Stimulated activated naive B cell treated with anti-CD40 and anti-IgM and Interleukin-4, amounts not matched to agents 10 μg/mL and 1 μg/mL and 100 μg/mL, for 72 hours (primary cell): Measurements from ENCODE around the gene MEFV.
"Not testable (repeated sequence)": the region's sequence is repeated elsewhere in the genome, so short reads cannot be mapped to it uniquely, and the experiment has no call there.

Experiments used
- ATAC-seq, 2 donors: fragments of 150-1000 bp; cut with Tn5 transposase; replicated peaks; 2 replicates each; pipeline ENCODE4 v1.10.0; 2021; ENCODE audit warnings: moderate library complexity in 1 of 2
- DNase-seq: peaks from one replicate; pipeline ENCODE4 v3.0.0; 2021
- H3K27ac Mint-ChIP-seq: one replicate; pipeline ENCODE4 v1.8.0; 2022; ENCODE audit warnings: mild to moderate bottlenecking, mixed read lengths
- H3K27me3 Mint-ChIP-seq, 2 donors: one replicate each; pipeline ENCODE4 v1.8.0; 2022; ENCODE audit warnings: mixed read lengths in 2 of 2
- H3K36me3 Mint-ChIP-seq, 2 donors: one replicate each; pipeline ENCODE4 v1.8.0; 2022; ENCODE audit warnings: mixed read lengths in 2 of 2, mild to moderate bottlenecking in 1 of 2
- H3K4me1 Mint-ChIP-seq, 2 donors: one replicate each; pipeline ENCODE4 v1.8.0; 2022; ENCODE audit warnings: mixed read lengths in 2 of 2, mild to moderate bottlenecking in 1 of 2
- H3K4me3 Mint-ChIP-seq, 2 donors: one replicate each; pipeline ENCODE4 v1.8.0; 2022; ENCODE audit warnings: mild to moderate bottlenecking in 2 of 2, mixed read lengths in 2 of 2, moderate library complexity in 1 of 2
- H3K9me3 Mint-ChIP-seq, 2 donors: one replicate each; pipeline ENCODE4 v1.8.0; 2022; ENCODE audit warnings: mixed read lengths in 2 of 2, mild to moderate bottlenecking in 1 of 2

The MEFV gene

DNA sequence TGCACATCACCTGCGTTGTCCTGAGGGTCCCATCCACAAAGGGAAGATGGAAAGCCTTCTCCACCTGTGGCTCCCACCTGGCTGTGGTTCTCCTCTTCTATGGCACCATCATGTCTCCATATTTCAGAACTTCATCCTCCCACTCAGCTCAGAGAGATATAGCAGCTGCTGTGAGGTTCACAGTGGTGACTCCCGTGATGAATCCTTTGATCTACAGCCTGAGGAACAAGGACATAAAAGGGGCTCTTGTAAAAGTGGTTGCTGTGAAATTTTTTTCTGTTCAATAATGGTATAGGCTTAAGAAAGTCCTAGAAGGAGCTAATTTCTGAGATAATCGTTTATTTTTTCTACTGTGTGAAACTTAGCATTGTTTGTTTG, 40.2 kb downstream of the MEFV start:
- Mint-ChIP-seq H3K4me1 (peaks cover 17 to 28% of the 10 kb centered on the region in 2 donors), H3K27me3 (peaks cover 7 to 26% of the 10 kb centered on the region in 2 donors), H3K4me3 (no peak overlapping the region), H3K9me3 (peaks cover 11 to 24% of the 10 kb centered on the region in 2 donors), H3K36me3 (peaks cover 21 to 24% of the 10 kb centered on the region in 2 donors), H3K27ac (no peak overlapping the region)
- DNase-seq (no peak), ATAC-seq (no peak)

DNA sequence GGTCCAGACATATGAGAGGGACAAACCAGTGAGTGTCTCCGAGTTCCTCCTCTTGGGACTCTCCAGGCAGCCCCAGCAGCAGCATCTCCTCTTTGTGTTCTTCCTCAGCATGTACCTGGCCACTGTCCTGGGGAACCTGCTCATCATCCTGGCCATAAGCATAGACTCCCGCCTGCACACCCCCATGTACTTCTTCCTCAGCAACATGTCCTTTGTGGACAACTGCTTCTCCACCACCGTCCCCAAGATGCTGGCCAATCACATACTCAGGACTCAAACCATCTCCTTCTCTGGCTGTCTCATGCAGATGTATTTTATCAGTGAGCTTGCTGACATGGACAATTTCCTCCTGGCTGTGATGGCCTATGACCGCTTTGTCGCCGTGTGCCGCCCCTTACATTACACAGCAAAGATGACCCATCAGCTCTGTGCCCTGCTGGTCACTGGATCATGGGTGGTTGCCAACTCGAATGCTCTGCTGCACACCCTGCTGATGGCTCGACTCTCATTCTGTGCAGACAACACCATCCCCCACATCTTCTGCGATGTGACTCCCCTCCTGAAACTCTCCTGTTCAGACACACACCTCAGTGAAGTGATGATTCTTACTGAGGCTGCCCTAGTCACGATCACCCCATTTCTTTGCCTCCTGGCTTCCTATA, 40.7 kb downstream of the MEFV start:
- Mint-ChIP-seq H3K27ac (no peak overlapping the region), H3K9me3 (peaks cover 11 to 21% of the 10 kb centered on the region in 2 donors), H3K27me3 (peaks cover 10 to 27% of the 10 kb centered on the region in 2 donors), H3K36me3 (peaks cover 16 to 19% of the 10 kb centered on the region in 2 donors), H3K4me3 (no peak overlapping the region), H3K4me1 (peaks cover 17 to 28% of the 10 kb centered on the region in 2 donors)
- DNase-seq (no peak), ATAC-seq (no peak)

DNA sequence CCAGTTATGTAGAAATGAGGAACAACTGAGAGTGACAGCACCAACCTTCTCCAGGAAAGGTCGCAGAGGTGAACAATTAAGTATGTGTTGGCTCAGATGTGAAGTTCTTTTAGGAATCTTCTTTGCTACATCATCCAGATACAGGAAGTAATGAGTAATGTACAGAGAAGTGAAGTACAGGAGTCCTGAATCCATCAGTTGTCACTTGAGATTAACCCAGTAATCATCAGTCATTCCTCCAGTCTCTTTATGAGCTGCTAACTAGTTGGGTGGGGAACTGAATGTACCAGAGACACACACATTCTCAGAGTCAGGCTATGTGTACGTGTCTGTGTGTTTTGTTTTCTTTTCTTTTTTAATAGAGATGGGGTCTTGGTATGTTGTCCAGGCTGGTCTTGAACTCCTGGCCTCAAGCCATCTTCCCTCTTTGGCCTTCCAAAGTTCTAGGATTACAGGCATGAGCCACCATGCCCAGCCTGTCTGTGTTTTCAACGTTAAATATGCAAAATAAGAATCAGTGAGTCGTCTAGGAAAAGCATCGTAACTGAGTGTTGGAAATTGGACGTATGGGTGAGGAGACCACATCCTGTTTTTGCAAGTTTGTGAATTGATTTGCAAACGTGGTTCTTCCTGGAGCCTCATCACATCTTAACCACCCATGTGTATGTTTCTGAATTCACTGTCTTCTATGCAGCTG, 41.4 kb downstream of the MEFV start:
- Mint-ChIP-seq H3K4me3 (no peak overlapping the region), H3K27me3 (peaks cover 16 to 34% of the 10 kb centered on the region in 2 donors), H3K4me1 (peaks cover 17 to 28% of the 10 kb centered on the region in 2 donors), H3K9me3 (peaks cover 11 to 21% of the 10 kb centered on the region in 2 donors), H3K27ac (peak overlapping the region; percentile 71), H3K36me3 (peaks cover 16 to 19% of the 10 kb centered on the region in 2 donors)
- DNase-seq (no peak), ATAC-seq (peak; percentile 74 to 77)

DNA sequence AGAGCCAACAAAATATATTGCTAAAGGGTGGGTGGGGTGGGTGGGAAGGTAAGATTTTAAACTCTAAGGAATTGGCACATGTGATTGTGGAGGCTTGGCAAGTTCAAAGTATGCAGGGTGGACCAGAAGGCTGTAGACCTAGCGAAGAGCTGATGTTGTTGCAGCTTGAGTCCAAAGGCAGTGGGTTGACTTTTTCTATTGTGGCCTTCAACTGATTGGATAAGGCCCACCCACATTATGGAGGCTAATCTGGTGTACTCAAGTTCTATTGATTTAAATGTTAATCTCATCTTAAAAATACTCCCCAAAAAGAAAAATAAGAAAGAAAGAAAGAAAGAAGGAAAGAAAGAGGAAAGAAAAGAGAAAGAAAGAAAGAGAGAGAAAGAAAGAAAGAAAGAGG, 43.9 kb downstream of the MEFV start:
- ATAC-seq (no peak), DNase-seq (no peak)
- Mint-ChIP-seq H3K27ac (no peak overlapping the region), H3K4me1 (peaks cover 17 to 24% of the 10 kb centered on the region in 2 donors), H3K27me3 (peaks cover 31 to 37% of the 10 kb centered on the region in 2 donors), H3K36me3 (peaks cover 10 to 15% of the 10 kb centered on the region in 2 donors), H3K9me3 (peaks cover 7 to 16% of the 10 kb centered on the region in 2 donors), H3K4me3 (no peak overlapping the region)

DNA sequence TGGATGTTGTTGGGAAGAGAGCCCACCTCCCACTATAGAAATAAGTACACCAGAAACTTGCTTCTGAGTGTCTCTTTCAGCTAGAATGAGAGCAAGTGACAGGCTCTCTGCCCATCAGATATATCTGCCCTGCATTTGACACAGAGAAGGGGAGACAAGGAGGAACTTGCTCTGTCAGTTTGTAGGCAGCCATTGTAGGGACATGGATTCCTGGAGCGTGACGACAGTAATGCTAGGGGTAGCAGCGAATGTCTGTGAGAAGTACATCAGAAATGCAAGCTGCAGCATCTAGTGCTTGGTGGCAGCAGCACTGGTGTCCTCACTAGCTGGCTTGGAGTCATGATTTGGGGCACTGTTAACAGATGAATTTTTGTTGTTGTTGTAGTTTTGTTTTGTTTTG, 44.4 kb downstream of the MEFV start:
- H3K4me1 Mint-ChIP-seq: peaks cover 17 to 23% of the 10 kb centered on the region in 2 donors
- H3K27ac Mint-ChIP-seq: no peak overlapping the region
- no peak overlapping the region for H3K4me3 Mint-ChIP-seq
- ATAC-seq (no peak), DNase-seq (no peak)
- peaks cover 9 to 15% of the 10 kb centered on the region in 2 donors for H3K36me3 Mint-ChIP-seq
- H3K9me3 Mint-ChIP-seq: peaks cover 11 to 19% of the 10 kb centered on the region in 2 donors
- peaks cover 31 to 40% of the 10 kb centered on the region in 2 donors for H3K27me3 Mint-ChIP-seq

DNA sequence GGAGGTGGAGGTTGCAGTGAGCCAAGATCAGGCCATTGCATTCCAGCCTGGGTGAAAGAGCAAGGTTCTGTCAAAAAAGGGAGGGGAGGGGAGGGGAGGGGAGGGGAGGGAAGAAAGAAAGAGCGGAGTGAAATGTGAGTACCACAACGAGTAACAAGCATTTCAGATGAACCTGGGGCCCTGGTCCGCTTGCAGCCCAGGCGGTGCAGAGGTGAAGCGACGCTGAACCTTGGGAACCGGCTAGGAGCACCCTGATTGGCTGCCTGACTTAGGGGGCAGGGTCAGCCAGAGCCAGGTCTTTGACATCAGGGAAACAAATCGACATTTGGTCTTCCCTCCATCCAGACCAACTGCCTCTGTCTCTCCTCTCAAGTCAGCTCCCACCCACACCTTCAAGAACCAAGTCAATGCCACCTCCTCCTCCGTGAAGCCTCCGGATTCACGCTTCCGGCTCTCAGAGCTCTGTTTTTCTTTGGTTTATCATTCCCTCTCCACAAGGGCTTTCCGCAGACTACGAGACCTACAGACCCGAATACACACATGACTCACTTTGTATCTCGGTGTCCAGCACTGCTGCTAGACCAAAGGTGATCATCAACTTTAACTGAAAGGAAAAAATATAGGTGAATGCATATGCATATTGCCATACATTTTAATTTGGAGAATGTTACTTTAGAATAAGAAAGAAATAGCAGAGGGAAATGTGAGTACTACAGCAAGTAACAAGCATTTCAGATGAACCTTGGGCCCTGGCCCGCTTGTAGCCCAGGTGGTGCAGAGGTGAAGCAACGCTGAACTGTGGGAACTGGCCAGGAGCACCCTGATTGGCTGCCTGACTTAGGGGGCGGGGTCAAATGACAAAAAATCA, 49.1 kb downstream of the MEFV start:
- Mint-ChIP-seq H3K4me3 (no peak overlapping the region), H3K27me3 (peaks cover 43 to 53% of the 10 kb centered on the region in 2 donors), H3K9me3 (peaks cover 22 to 28% of the 10 kb centered on the region in 2 donors), H3K27ac (no peak overlapping the region), H3K4me1 (no peaks in the 10 kb centered on the region), H3K36me3 (peaks cover 4 to 9% of the 10 kb centered on the region in 2 donors)
- no peak for DNase-seq
- no peak for ATAC-seq

DNA sequence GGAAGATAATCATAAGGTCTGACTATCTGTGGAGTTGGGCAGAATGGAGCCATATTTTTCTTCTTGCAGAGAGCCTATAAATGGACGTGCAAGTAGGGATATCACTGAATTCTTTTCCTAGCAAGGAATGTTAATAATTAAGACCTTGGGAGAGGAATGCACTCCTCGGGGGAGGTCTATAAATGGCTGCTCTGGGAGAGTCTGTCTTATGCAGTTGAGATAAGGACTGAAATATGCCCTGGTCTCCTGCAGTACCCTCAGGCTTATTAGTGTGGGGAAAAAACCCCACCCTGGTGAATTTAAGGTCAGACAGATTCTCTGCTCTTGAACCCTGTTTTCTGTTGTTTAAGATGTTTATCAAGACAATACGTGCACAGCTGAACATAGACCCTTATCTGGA, 50.5 kb downstream of the MEFV start:
- H3K27me3 Mint-ChIP-seq: peaks cover 49 to 51% of the 10 kb centered on the region in 2 donors
- DNase-seq, H3K4me1 Mint-ChIP-seq, ATAC-seq, H3K4me3 Mint-ChIP-seq, H3K36me3 Mint-ChIP-seq, H3K27ac Mint-ChIP-seq: not testable (repeated sequence)
- peaks cover 22 to 28% of the 10 kb centered on the region in 2 donors for H3K9me3 Mint-ChIP-seq

DNA sequence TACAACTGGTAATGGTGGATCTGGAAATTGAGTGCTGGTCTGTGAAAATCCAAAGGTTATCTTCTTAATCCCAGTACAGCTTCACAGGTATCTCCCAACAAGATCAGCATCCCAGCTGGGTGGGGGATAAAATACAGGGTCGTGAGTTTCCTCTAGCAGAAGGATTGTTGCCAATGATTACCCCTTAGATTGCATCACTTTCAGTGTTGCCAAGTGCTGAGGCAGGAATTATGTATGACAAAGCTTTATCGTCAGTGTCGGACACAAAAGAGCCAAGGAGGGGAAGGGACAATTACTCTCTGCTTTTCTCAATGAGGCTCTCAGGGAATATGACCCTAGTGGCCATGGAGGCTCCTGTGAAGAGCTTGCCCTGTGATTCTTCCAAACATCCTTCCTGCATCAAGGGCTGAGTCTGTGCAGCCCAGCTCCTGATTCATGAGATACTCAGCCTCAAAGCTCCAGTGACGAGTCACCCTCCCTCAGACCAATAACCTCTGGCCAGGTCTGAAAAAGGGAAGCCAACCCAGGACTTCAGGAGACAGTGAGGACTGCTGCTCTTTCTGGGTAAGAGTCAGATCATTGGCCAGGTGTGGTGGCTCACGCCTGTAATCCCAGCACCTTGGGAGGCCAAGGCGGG, 53.4 kb downstream of the MEFV start:
- no peak for ATAC-seq
- peaks cover 22 to 28% of the 10 kb centered on the region in 2 donors for H3K9me3 Mint-ChIP-seq
- H3K4me1 Mint-ChIP-seq: no peaks in the 10 kb centered on the region
- no peak for DNase-seq
- H3K4me3 Mint-ChIP-seq: no peak overlapping the region
- peaks cover 2 to 9% of the 10 kb centered on the region in 2 donors for H3K36me3 Mint-ChIP-seq
- H3K27ac Mint-ChIP-seq: no peak overlapping the region
- H3K27me3 Mint-ChIP-seq: peaks cover 42 to 58% of the 10 kb centered on the region in 2 donors

DNA sequence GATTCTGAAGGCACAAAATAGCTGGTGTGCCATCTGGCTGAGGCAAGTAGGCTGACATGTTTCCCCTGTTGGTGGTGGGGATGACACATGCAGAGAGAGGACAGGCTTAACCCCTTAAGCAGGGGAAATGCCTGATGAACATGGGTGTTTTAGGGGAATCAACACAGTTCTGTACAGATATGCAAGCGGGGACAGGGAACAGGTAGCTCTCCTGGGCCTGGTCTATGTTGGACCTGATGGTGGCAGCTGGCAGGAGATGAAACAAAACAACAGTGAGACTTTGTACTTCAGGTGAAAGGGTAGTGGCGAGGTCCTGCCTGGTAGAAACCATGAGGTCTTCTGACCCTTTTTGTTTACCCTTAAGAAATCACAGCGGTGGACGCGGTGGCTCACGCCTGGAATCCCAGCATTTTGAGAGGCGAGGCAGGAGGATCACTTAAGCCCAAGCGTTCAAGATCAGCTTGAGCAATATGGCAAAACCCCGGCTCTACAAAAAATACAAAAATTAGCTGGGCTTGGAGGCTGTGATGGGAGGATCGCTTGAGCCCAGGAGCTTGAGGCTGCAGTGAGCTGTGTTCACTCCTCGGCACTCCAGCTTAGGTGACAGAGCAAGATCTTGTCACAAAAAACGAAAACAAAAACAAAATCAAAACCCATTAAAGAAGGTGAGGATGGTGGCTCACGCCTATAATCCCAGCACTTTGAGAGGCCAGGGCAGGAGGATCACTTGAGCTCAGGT, 57.9 kb downstream of the MEFV start:
- no peak overlapping the region for H3K27ac Mint-ChIP-seq
- H3K4me1 Mint-ChIP-seq: no peaks in the 10 kb centered on the region
- H3K27me3 Mint-ChIP-seq: peaks cover 55 to 60% of the 10 kb centered on the region in 2 donors
- no peaks in the 10 kb centered on the region for H3K36me3 Mint-ChIP-seq
- no peaks in the 10 kb centered on the region for H3K9me3 Mint-ChIP-seq
- no peak overlapping the region for H3K4me3 Mint-ChIP-seq
- no peak for DNase-seq
- peak in 1 of 2 donors; percentile 31 for ATAC-seq

DNA sequence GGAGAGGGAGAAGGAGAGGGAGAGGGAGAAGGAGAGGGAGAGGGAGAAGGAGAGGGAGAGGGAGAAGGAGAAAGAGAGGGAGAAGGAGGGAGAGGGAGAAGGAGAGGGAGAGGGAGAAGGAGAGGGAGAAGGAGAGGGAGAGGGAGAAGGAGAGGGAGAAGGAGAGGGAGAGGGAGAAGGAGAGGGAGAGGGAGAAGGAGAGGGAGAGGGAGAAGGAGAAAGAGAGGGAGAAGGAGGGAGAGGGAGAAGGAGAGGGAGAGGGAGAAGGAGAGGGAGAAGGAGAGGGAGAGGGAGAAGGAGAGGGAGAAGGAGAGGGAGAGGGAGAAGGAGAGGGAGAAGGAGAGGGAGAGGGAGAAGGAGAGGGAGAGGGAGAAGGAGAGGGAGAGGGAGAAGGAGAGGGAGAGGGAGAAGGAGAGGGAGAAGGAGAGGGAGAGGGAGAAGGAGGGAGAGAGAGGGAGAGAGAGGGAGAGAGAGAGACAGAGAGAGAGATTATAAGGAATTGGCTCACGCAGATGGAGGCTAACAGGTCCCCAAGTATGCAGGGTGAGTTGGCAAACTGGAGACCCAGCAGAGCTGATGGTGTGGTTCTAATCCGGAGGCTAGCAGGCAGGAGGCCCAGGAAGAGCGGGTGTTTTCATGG, 58.6 kb downstream of the MEFV start:
- H3K4me1 Mint-ChIP-seq, DNase-seq, H3K4me3 Mint-ChIP-seq, H3K9me3 Mint-ChIP-seq, H3K36me3 Mint-ChIP-seq, H3K27ac Mint-ChIP-seq: not testable (repeated sequence)
- H3K27me3 Mint-ChIP-seq: peaks cover 55 to 56% of the 10 kb centered on the region in 2 donors
- ATAC-seq: peak in 1 of 2 donors; percentile 12

DNA sequence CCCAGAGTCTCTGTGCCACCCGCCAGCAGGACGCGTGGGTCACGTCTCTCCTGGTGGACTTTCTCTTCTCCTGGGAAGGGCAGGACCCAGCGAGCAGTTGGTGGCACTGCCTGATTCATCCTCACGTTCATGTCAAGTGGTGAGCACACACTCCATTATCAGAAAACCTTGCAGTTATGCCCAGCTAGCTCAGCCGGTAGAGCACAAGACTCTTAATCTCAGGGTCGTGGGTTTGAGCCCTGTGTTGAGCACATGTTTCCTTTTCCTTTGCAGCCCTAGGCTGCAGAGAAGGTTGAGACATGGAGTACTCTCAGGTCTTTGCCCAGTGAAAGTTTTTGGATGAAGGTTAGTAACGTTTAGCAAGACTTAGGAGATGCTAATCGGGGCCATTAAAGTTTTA, 60.5 kb downstream of the MEFV start:
- no peak overlapping the region for H3K27ac Mint-ChIP-seq
- DNase-seq: no peak
- ATAC-seq: no peak
- no peaks in the 10 kb centered on the region for H3K9me3 Mint-ChIP-seq
- no peak overlapping the region for H3K4me3 Mint-ChIP-seq
- no peaks in the 10 kb centered on the region for H3K36me3 Mint-ChIP-seq
- H3K27me3 Mint-ChIP-seq: peaks cover 54 to 68% of the 10 kb centered on the region in 2 donors
- peaks cover 0 to 1% of the 10 kb centered on the region in 2 donors for H3K4me1 Mint-ChIP-seq

DNA sequence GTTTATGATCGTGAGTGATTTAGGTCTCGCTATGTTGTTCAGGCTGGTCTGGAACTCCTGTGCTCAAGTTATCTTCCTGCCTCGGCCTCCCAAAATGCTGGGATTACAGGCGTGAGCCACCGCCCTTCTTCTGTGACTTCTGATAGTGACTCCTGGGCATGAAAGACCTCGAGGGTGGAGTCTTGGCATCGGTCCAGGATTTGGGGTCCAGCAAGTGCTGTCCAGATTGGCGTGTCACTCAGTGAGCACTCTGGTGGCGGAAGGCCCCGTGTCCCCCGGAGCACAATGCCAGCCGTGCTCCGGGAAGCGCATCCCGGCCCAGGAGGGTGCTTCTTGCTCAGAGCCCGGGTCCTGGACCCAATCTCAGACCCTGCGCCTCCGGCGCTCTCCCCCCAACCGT, 61.6 kb downstream of the MEFV start:
- no peak overlapping the region for H3K27ac Mint-ChIP-seq
- peaks cover 0 to under 1% of the 10 kb centered on the region in 2 donors for H3K9me3 Mint-ChIP-seq
- H3K4me1 Mint-ChIP-seq: peaks cover 5 to 6% of the 10 kb centered on the region in 2 donors
- peaks cover 0 to 1% of the 10 kb centered on the region in 2 donors for H3K36me3 Mint-ChIP-seq
- peaks cover 51 to 71% of the 10 kb centered on the region in 2 donors for H3K27me3 Mint-ChIP-seq
- DNase-seq (no peak), ATAC-seq (no peak)
- no peak overlapping the region for H3K4me3 Mint-ChIP-seq
